GM12873 (cell line): ENCODE data around the gene NAT8L.

Experiments
- TF ChIP-seq, protein P1 (sequence below): IDR thresholded peaks from 2 replicates; pipeline ENCODE4 v1.5.1; 2012; ENCODE audit warnings: low read depth, mild to moderate bottlenecking, moderate library complexity, low read length, control low read depth; ENCODE audit not compliant: insufficient read depth; ENCODE audit errors: missing control alignments

Gene NAT8L

DNA sequence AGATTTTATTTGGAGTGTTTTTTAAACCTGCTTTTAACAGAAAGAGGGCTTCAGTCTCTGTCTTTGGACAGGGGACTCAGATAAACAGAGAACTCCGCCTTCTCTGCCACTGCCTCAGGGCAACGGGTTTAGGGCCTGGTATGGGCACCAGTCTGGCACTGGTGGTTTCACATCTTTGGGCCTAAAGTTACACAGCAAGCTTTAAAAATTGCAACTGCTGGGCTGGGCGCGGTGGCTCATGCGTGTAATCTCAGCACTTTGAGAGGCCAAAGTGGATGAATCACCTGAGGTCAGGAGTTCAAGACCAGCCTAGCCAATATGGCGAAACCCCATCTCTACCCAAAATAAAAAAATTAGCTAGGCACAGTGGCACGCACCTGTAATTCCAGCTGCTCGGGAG is 10.3 kb upstream of the NAT8L start:
- TF ChIP-seq, protein P1, sequence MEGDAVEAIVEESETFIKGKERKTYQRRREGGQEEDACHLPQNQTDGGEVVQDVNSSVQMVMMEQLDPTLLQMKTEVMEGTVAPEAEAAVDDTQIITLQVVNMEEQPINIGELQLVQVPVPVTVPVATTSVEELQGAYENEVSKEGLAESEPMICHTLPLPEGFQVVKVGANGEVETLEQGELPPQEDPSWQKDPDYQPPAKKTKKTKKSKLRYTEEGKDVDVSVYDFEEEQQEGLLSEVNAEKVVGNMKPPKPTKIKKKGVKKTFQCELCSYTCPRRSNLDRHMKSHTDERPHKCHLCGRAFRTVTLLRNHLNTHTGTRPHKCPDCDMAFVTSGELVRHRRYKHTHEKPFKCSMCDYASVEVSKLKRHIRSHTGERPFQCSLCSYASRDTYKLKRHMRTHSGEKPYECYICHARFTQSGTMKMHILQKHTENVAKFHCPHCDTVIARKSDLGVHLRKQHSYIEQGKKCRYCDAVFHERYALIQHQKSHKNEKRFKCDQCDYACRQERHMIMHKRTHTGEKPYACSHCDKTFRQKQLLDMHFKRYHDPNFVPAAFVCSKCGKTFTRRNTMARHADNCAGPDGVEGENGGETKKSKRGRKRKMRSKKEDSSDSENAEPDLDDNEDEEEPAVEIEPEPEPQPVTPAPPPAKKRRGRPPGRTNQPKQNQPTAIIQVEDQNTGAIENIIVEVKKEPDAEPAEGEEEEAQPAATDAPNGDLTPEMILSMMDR: no peak

DNA sequence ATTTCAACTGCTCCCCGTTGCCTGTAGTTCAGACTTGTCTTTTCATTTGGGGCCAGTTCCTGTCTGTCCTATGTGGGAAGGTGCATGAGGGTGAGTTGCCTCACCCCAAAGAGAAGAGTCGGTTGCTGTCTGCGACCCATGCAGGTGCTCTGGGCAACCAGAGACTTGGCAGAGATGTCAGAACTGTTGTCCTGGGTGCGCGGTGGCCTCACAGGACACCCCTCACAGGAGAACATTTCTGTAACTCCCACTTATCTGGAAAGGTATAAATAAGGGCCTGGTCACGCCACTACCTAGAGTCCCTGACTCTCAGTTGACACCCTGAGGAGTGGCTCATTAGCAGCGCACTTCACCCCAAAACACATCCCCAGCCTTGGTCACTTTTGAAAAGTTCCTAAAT is 9.7 kb upstream of the NAT8L start:
- TF ChIP-seq, protein P1: no peak

DNA sequence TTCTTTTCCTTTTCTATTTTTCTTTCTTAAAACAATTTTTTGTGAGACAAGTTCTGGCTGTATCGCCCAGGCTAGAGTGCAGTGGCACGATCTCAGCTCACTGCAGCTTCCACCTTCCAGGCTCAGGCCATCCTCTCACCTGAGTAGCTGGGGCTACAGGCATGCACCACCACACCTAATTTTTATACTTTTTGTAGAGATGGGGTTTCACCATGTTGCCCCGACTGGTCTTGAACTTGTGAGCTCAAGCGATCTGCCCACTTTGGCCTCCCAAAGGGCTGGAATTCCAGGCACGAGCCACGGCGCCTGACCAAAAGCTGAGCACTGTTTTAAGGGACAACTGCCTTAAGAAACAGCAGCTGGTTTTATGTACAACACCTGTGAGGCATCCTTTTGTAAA is 9.3 kb upstream of the NAT8L start:
- TF ChIP-seq, protein P1: no peak

DNA sequence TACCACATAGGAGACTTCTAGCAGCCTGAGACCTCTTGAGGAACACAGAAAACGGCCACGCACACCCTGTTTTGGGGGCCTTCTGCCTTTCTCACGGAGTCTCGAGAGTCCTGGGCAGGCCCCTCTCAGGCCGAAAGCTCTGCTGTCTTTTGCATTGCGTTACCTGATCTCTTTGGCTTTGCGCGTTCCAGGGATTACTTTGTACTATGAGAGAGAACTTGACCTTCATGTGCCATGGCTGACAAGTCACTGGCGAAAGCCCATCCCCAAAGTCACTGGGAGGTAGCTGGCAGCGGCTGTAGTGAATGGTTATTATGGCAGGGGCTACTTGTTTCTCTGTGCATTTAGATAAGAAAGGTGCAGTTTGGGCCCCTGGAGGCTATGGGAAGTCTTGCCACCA is 8.0 kb upstream of the NAT8L start:
- TF ChIP-seq, protein P1: no peak

DNA sequence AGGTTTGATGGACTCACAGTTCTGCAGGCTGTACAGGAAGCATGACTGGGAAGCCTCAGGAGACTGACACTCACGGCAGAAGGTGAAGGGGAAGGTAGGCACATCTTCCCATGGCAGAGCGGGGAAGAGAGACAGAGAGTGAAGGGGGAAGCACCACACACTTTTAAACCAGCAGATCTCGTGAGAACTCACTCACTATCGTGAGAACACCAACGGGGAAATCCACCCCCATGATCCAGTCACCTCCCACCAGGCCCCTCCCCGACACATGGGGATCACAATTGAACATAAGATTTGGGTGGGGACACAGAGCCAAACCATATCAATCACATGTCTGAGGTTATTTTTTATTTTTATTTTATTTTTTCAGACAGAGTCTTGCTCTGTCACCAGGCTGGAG is 4.9 kb upstream of the NAT8L start:
- TF ChIP-seq, protein P1: no peak

DNA sequence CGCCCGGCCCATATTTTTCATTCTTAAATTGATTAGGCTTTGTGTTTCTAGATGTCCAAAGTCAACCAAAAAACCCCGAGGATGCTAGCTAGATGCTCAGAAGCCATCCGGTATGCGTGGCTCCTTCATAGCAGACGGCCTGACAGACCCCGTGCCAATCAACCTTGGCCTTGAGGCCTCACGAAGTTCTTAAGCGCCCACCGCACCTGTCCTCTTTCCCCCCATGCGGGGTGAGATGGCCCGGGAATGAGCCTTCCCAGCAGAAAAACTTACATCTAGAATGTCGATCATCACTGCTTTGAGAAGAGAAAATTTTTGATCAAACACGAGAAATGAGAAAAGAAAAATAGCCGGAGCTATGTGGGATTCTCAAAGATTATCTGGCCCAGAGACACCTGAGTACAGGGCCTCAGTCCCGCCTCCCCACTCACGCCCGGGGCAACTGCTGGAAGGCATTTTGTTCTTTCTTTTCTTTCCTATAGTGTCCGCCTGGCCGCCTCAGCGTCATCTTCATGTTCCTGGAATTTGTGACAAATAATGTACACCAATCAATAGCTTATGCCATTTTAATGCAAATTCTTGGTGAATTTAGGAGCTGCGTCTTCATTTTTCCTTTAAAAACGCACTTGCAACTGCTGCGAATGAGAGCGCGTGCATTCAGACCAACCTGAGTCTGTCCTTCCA is 1.6 kb upstream of the NAT8L start:
- TF ChIP-seq, protein P1: no peak

DNA sequence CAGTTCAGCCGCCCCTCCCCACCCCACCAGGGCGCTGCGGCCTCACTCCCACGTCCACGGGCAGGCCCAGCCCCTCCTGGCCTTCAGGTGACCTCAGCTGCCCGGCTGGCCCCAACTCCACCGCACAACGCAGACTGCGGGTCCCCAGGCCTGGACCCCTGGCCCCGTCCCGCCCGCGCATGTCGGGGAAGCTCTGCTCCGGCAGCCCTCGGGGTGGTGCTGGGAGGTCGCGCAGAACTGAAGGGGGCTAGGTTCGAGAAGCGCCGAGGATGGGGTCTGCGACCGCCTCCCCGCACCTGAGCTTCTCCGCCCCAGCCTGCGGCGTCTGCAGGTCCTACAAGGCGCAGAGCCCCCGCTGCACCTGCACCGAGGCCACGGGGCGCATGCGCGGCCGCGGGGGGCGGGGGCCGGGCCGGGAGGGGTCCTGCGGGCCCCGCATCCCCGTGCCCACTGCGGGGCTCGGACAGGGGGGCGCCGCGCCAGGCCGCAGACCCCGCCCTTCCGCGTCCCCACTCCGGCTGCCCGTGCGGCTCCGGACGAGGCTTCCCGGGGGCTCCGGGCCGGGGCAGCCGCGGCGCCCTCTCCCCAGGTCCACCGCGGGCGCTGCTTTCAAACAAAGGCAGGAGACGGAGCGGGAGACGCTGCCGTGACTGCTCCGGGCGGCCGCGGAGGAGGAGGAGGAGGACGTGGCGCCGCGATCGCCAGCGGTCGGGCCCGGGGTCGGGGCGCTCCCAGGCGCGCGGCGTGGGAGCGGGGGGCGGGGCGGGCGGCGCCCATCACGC is 672 bp upstream of the NAT8L start:
- TF ChIP-seq, protein P1: no peak
